GM23338 (cell line): ENCODE measurements around the gene FN3KRP. TPM values are rescaled to one million over a fixed set of nuclear protein-coding genes. Genes with fewer than 3 reads are reported as not detected.

Experiments
- ATAC-seq: fragments of 200-7000 bp; cut with Tn5 transposase; 3 replicates; pipeline ENCODE4 v1.9.1; 2020
- DNase-seq: peaks from one replicate; pipeline ENCODE4 v3.0.0-alpha.2; 2015; ENCODE audit warnings: low spot score
- H2AFZ ChIP-seq: fragments of 200-600 bp; sonication (generic); 2 replicates; pipeline ENCODE4 v1.8.0; 2016; ENCODE audit warnings: antibody characterized with exemption, mild to moderate bottlenecking, moderate library complexity
- H3F3A ChIP-seq: fragments of 200-600 bp; sonication (generic); replicated peaks from 2 replicates; pipeline ENCODE4 v1.8.0; 2017; ENCODE audit warnings: antibody characterized with exemption, mixed run types, low read depth
- H3K27ac ChIP-seq: fragments of 200-600 bp; sonication (generic); 2 replicates; pipeline ENCODE4 v1.6.1; 2016; ENCODE audit warnings: low read depth
- H3K27me3 ChIP-seq: fragments of 200-600 bp; sonication (generic); 2 replicates; pipeline ENCODE4 v1.8.0; 2016; ENCODE audit warnings: mild to moderate bottlenecking, mixed run types, moderate library complexity; ENCODE audit not compliant: insufficient read depth
- H3K36me3 ChIP-seq: fragments of 200-600 bp; sonication (generic); 2 replicates; pipeline ENCODE4 v1.8.0; 2016; ENCODE audit warnings: mild to moderate bottlenecking; ENCODE audit not compliant: insufficient read depth
- H3K4me1 ChIP-seq: fragments of 200-600 bp; sonication (generic); 2 replicates; pipeline ENCODE4 v1.8.0; 2016; ENCODE audit warnings: mild to moderate bottlenecking, moderate library complexity; ENCODE audit not compliant: insufficient read depth
- H3K4me2 ChIP-seq: fragments of 200-600 bp; sonication (generic); 2 replicates; pipeline ENCODE4 v1.7.1; 2017; ENCODE audit warnings: mixed run types
- H3K4me3 ChIP-seq: fragments of 200-600 bp; sonication (generic); 2 replicates; pipeline ENCODE4 v1.6.1; 2016; ENCODE audit warnings: mixed run types
- H3K79me2 ChIP-seq: fragments of 200-600 bp; sonication (generic); replicated peaks from 2 replicates; pipeline ENCODE4 v1.8.0; 2017; ENCODE audit warnings: mild to moderate bottlenecking; ENCODE audit not compliant: insufficient read depth
- H3K9me2 ChIP-seq: fragments of 200-600 bp; sonication (generic); 2 replicates; pipeline ENCODE4 v1.8.0; 2017; ENCODE audit not compliant: insufficient read depth
- H4K20me1 ChIP-seq: fragments of 200-600 bp; sonication (generic); replicated peaks from 2 replicates; pipeline ENCODE4 v1.8.0; 2017; ENCODE audit warnings: mild to moderate bottlenecking; ENCODE audit not compliant: insufficient read depth
- H3K27ac Mint-ChIP-seq: 2 replicates; pipeline ENCODE4 v1.8.0; 2020; ENCODE audit warnings: inconsistent platforms, mild to moderate bottlenecking, moderate library complexity, mixed read lengths
- H3K27me3 Mint-ChIP-seq: 3 replicates; pipeline ENCODE4 v1.8.0; 2022; ENCODE audit warnings: low read depth, mild to moderate bottlenecking, moderate library complexity, mixed read lengths, inconsistent platforms; ENCODE audit not compliant: insufficient read depth, poor library complexity
- H3K36me3 Mint-ChIP-seq: 3 replicates; pipeline ENCODE4 v1.8.0; 2021; ENCODE audit warnings: low read depth, mild to moderate bottlenecking, inconsistent platforms, moderate library complexity, mixed read lengths
- H3K4me1 Mint-ChIP-seq: 3 replicates; pipeline ENCODE4 v1.8.0; 2020; ENCODE audit warnings: mild to moderate bottlenecking, inconsistent platforms, mixed read lengths
- H3K4me3 Mint-ChIP-seq: 3 replicates; pipeline ENCODE4 v1.8.0; 2021; ENCODE audit warnings: moderate library complexity, mild to moderate bottlenecking, inconsistent platforms, mixed read lengths
- H3K9me3 Mint-ChIP-seq: 3 replicates; pipeline ENCODE4 v1.8.0; 2020; ENCODE audit warnings: moderate library complexity, mild to moderate bottlenecking, inconsistent platforms, mixed read lengths
- CREB1 ChIP-seq: fragments of 250-450 bp; sonication (Bioruptor Pico); IDR thresholded peaks from 2 replicates; pipeline ENCODE4 v1.5.0; 2020; ENCODE audit warnings: low read depth, mild to moderate bottlenecking, moderate library complexity
- EZH2 ChIP-seq: fragments of 200-600 bp; sonication (generic); IDR thresholded peaks from one replicate; pipeline ENCODE4 v1.8.0; 2017; ENCODE audit warnings: antibody characterized with exemption, mild to moderate bottlenecking, low read depth; ENCODE audit not compliant: unreplicated experiment
- NANOG ChIP-seq: IDR thresholded peaks from 2 replicates; pipeline ENCODE4 v1.6.1; 2016; ENCODE audit warnings: antibody characterized with exemption, borderline replicate concordance
- POLR2AphosphoS5 ChIP-seq: IDR thresholded peaks from 2 replicates; pipeline ENCODE4 v1.6.1; 2016; ENCODE audit warnings: antibody characterized with exemption, low read depth
- ZNF114 ChIP-seq: fragments of 250-450 bp; sonication (Bioruptor Pico); IDR thresholded peaks from 2 replicates; pipeline ENCODE4 v1.5.0; 2020; ENCODE audit warnings: mild to moderate bottlenecking, moderate library complexity
- polyA plus RNA-seq: library from polyadenylated mRNA; unstranded; fragments of >200 nt; fragmentation: Nextera tagmentation; extraction: Ambion mirVana; gene quantifications from 2 replicates; pipeline ENCODE4 v1.2.1, GENCODE V29; 2016
- total RNA-seq: library from RNA; depleted of rRNA; stranded (reverse); fragments of >200 nt; shearing (Covaris generic); gene quantifications from 2 replicates; pipeline ENCODE4 v1.2.3, GENCODE V29; 2014
- TF ChIP-seq, protein P1 (sequence below), 2 experiments: fragments of 200-600 bp in 1 of 2; sonication (generic) in 1 of 2; conservative IDR thresholded peaks; 2 replicates each; pipeline versions ENCODE4 v1.5.1 to v1.6.1; 2016 to 2017; ENCODE audit warnings: antibody characterized with exemption in 2 of 2, low read depth in 2 of 2, mild to moderate bottlenecking in 2 of 2, moderate library complexity in 1 of 2
- TF ChIP-seq, protein P2 (sequence below): fragments of 250-450 bp; sonication (Bioruptor Pico); IDR thresholded peaks from 2 replicates; pipeline ENCODE4 v1.5.0; 2020; ENCODE audit warnings: mild to moderate bottlenecking, moderate library complexity
- TF ChIP-seq, protein P3 (sequence below): IDR thresholded peaks from one replicate; pipeline ENCODE4 v1.6.1; 2018; ENCODE audit warnings: antibody characterized with exemption; ENCODE audit not compliant: unreplicated experiment

Gene FN3KRP
- total and polyA plus RNA-seq, 2 experiments from 2014 or later = 15.9 to 16.7 TPM

DNA sequence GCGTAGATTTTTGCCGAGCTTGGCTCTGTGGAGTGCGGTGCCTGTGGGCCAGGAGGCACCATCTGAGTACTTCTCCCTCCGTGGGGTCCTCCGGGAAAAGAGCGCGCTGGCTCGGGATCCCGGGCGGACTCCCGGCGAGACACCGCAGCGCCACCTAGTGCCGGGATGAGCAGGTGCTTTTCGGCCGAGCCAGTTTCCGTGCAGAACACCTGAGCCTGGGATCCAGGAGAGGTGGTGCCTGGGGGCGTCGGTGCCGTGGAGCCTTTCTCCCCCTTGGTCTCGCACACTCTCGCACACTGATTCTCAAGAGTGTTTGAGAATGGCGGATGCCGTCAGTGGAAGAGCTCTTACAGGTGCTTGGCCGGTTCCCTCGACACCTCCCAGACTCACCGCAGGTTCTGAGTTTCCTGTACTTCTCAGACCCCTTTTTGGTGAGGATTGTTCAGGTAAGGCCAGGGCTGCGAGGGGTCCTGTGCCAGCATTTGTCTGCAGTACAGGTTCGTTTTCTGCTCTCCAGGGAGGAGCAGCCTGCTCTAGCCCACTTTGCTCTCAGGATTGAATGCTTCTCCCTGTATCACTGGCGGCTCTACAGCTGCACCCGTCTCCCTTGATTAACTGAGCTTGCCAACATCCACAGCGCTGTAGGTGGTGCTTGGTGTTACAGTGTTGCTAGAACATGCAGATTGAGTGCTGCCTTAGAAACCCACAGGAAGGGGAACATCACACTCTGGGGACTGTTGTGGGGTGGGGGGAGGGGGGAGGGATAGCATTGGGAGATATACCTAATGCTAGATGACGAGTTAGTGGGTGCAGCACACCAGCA, 58.7 kb downstream of the FN3KRP start:
- H3K36me3 Mint-ChIP-seq = peaks cover 59% of the 10 kb centered on the region
- peak; percentile 97 for ATAC-seq
- TF ChIP-seq, protein P1, sequence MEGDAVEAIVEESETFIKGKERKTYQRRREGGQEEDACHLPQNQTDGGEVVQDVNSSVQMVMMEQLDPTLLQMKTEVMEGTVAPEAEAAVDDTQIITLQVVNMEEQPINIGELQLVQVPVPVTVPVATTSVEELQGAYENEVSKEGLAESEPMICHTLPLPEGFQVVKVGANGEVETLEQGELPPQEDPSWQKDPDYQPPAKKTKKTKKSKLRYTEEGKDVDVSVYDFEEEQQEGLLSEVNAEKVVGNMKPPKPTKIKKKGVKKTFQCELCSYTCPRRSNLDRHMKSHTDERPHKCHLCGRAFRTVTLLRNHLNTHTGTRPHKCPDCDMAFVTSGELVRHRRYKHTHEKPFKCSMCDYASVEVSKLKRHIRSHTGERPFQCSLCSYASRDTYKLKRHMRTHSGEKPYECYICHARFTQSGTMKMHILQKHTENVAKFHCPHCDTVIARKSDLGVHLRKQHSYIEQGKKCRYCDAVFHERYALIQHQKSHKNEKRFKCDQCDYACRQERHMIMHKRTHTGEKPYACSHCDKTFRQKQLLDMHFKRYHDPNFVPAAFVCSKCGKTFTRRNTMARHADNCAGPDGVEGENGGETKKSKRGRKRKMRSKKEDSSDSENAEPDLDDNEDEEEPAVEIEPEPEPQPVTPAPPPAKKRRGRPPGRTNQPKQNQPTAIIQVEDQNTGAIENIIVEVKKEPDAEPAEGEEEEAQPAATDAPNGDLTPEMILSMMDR (conservative IDR thresholded peaks at IDR 0.05; ENCODE audit: low read depth in 2 of 2) = peak; percentile 81 to 94
- TF ChIP-seq NANOG (no peak), ZNF114 (CRISPR knock-in tag) (no peak)

DNA sequence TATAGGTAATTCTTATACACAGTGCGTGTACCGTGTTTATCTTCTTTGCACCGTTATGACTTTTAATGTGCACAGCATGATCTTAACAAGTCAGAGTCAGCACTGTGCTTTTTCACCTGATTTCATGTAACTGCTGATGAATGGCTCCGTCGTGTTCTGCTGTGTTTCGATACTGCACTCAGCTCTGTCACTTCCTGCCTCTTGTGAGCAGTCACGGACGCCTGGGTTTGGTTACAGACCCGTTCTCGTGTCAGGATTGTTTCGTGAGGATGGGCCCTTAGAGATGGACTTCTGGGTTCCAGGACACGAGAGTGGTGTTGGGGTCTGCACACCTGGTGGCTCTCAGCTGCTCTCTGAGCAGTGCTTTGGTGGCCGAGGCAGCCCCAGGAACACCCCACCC, 59.9 kb downstream of the FN3KRP start:
- ATAC-seq (no peak), DNase-seq (no peak)
- Histone ChIP-seq H3K4me2 (no peak overlapping the region), H3K4me3 (no peak overlapping the region), H3K27ac (no peak overlapping the region), H3K4me1 (no peaks in the 10 kb centered on the region), H3K79me2 (peaks cover 27% of the 10 kb centered on the region), H2AFZ (no peak overlapping the region), H3K27me3 (no peaks in the 10 kb centered on the region), H3K9me2 (no peaks in the 10 kb centered on the region), H3F3A (peaks cover 8% of the 10 kb centered on the region), H3K36me3 (peaks cover 14% of the 10 kb centered on the region), H4K20me1 (peaks cover 34% of the 10 kb centered on the region)
- peaks cover 54% of the 10 kb centered on the region for H3K36me3 Mint-ChIP-seq
- H3K4me3 Mint-ChIP-seq = no peak overlapping the region
- H3K27ac Mint-ChIP-seq = no peak overlapping the region
- H3K27me3 Mint-ChIP-seq = peaks cover 12% of the 10 kb centered on the region
- no peaks in the 10 kb centered on the region; the same call in 2 of the 3 replicates for H3K9me3 Mint-ChIP-seq
- H3K4me1 Mint-ChIP-seq = no peaks in the 10 kb centered on the region; the same call in 2 of the 3 replicates
- TF ChIP-seq CREB1 (CRISPR knock-in tag) (no peak), POLR2AphosphoS5 (no peak), EZH2 (no peak), ZNF114 (CRISPR knock-in tag) (no peak)
- TF ChIP-seq, protein P2, sequence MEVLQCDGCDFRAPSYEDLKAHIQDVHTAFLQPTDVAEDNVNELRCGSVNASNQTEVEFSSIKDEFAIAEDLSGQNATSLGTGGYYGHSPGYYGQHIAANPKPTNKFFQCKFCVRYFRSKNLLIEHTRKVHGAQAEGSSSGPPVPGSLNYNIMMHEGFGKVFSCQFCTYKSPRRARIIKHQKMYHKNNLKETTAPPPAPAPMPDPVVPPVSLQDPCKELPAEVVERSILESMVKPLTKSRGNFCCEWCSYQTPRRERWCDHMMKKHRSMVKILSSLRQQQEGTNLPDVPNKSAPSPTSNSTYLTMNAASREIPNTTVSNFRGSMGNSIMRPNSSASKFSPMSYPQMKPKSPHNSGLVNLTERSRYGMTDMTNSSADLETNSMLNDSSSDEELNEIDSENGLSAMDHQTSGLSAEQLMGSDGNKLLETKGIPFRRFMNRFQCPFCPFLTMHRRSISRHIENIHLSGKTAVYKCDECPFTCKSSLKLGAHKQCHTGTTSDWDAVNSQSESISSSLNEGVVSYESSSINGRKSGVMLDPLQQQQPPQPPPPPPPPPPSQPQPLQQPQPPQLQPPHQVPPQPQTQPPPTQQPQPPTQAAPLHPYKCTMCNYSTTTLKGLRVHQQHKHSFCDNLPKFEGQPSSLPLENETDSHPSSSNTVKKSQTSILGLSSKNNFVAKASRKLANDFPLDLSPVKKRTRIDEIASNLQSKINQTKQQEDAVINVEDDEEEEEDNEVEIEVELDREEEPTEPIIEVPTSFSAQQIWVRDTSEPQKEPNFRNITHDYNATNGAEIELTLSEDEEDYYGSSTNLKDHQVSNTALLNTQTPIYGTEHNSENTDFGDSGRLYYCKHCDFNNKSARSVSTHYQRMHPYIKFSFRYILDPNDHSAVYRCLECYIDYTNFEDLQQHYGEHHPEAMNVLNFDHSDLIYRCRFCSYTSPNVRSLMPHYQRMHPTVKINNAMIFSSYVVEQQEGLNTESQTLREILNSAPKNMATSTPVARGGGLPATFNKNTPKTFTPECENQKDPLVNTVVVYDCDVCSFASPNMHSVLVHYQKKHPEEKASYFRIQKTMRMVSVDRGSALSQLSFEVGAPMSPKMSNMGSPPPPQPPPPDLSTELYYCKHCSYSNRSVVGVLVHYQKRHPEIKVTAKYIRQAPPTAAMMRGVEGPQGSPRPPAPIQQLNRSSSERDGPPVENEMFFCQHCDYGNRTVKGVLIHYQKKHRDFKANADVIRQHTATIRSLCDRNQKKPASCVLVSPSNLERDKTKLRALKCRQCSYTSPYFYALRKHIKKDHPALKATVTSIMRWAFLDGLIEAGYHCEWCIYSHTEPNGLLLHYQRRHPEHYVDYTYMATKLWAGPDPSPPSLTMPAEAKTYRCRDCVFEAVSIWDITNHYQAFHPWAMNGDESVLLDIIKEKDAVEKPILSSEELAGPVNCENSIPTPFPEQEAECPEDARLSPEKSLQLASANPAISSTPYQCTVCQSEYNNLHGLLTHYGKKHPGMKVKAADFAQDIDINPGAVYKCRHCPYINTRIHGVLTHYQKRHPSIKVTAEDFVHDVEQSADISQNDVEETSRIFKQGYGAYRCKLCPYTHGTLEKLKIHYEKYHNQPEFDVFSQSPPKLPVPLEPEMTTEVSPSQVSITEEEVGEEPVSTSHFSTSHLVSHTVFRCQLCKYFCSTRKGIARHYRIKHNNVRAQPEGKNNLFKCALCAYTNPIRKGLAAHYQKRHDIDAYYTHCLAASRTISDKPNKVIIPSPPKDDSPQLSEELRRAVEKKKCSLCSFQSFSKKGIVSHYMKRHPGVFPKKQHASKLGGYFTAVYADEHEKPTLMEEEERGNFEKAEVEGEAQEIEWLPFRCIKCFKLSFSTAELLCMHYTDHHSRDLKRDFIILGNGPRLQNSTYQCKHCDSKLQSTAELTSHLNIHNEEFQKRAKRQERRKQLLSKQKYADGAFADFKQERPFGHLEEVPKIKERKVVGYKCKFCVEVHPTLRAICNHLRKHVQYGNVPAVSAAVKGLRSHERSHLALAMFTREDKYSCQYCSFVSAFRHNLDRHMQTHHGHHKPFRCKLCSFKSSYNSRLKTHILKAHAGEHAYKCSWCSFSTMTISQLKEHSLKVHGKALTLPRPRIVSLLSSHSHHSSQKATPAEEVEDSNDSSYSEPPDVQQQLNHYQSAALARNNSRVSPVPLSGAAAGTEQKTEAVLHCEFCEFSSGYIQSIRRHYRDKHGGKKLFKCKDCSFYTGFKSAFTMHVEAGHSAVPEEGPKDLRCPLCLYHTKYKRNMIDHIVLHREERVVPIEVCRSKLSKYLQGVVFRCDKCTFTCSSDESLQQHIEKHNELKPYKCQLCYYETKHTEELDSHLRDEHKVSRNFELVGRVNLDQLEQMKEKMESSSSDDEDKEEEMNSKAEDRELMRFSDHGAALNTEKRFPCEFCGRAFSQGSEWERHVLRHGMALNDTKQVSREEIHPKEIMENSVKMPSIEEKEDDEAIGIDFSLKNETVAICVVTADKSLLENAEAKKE = no peak
- TF ChIP-seq, protein P3, sequence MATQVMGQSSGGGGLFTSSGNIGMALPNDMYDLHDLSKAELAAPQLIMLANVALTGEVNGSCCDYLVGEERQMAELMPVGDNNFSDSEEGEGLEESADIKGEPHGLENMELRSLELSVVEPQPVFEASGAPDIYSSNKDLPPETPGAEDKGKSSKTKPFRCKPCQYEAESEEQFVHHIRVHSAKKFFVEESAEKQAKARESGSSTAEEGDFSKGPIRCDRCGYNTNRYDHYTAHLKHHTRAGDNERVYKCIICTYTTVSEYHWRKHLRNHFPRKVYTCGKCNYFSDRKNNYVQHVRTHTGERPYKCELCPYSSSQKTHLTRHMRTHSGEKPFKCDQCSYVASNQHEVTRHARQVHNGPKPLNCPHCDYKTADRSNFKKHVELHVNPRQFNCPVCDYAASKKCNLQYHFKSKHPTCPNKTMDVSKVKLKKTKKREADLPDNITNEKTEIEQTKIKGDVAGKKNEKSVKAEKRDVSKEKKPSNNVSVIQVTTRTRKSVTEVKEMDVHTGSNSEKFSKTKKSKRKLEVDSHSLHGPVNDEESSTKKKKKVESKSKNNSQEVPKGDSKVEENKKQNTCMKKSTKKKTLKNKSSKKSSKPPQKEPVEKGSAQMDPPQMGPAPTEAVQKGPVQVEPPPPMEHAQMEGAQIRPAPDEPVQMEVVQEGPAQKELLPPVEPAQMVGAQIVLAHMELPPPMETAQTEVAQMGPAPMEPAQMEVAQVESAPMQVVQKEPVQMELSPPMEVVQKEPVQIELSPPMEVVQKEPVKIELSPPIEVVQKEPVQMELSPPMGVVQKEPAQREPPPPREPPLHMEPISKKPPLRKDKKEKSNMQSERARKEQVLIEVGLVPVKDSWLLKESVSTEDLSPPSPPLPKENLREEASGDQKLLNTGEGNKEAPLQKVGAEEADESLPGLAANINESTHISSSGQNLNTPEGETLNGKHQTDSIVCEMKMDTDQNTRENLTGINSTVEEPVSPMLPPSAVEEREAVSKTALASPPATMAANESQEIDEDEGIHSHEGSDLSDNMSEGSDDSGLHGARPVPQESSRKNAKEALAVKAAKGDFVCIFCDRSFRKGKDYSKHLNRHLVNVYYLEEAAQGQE = no peak

More for the DNA sequence above, 58.7 kb downstream of the FN3KRP start:
- Histone ChIP-seq H3K4me1 (no peaks in the 10 kb centered on the region), H3K27me3 (no peaks in the 10 kb centered on the region), H3K4me2 (no peak overlapping the region), H3F3A (peaks cover 8% of the 10 kb centered on the region), H3K27ac (peak overlapping the region; percentile 33; the same call in 1 of the 2 replicates), H3K4me3 (no peak overlapping the region), H2AFZ (no peak overlapping the region), H4K20me1 (peaks cover 34% of the 10 kb centered on the region), H3K36me3 (peaks cover 22% of the 10 kb centered on the region), H3K79me2 (peaks cover 32% of the 10 kb centered on the region), H3K9me2 (no peaks in the 10 kb centered on the region)
- H3K4me3 Mint-ChIP-seq = no peak overlapping the region
- no peaks in the 10 kb centered on the region; the same call in 2 of the 3 replicates for H3K4me1 Mint-ChIP-seq
- DNase-seq = peak; percentile 83
- no peaks in the 10 kb centered on the region; the same call in 2 of the 3 replicates for H3K9me3 Mint-ChIP-seq
- H3K27me3 Mint-ChIP-seq = peaks cover 8% of the 10 kb centered on the region
- H3K27ac Mint-ChIP-seq = no peak overlapping the region
